Mucosa of stomach (tissue), 1 donor: Measurements from ENCODE around the gene SHMT2.

Experiments
- H3K27me3 ChIP-seq: one replicate; pipeline ENCODE4 v1.7.0; 2013; ENCODE audit warnings: mild to moderate bottlenecking, low read length; ENCODE audit not compliant: control insufficient read depth, insufficient read depth
- H3K36me3 ChIP-seq: one replicate; pipeline ENCODE4 v1.7.0; 2013; ENCODE audit warnings: low read length; ENCODE audit not compliant: control insufficient read depth, insufficient read depth
- H3K4me1 ChIP-seq: one replicate; pipeline ENCODE4 v1.7.0; 2013; ENCODE audit warnings: mild to moderate bottlenecking, low read length; ENCODE audit not compliant: control insufficient read depth, insufficient read depth
- H3K4me3 ChIP-seq: one replicate; pipeline ENCODE4 v1.7.0; 2013; ENCODE audit warnings: low read length
- H3K9ac ChIP-seq: one replicate; pipeline ENCODE4 v1.7.0; 2013; ENCODE audit warnings: mild to moderate bottlenecking, low read length, moderate library complexity
- H3K9me3 ChIP-seq: one replicate; pipeline ENCODE4 v1.7.0; 2013; ENCODE audit warnings: mild to moderate bottlenecking, low read length, moderate library complexity; ENCODE audit not compliant: control insufficient read depth
- donor health status: Pancreatic carcinoma.

The SHMT2 gene

DNA sequence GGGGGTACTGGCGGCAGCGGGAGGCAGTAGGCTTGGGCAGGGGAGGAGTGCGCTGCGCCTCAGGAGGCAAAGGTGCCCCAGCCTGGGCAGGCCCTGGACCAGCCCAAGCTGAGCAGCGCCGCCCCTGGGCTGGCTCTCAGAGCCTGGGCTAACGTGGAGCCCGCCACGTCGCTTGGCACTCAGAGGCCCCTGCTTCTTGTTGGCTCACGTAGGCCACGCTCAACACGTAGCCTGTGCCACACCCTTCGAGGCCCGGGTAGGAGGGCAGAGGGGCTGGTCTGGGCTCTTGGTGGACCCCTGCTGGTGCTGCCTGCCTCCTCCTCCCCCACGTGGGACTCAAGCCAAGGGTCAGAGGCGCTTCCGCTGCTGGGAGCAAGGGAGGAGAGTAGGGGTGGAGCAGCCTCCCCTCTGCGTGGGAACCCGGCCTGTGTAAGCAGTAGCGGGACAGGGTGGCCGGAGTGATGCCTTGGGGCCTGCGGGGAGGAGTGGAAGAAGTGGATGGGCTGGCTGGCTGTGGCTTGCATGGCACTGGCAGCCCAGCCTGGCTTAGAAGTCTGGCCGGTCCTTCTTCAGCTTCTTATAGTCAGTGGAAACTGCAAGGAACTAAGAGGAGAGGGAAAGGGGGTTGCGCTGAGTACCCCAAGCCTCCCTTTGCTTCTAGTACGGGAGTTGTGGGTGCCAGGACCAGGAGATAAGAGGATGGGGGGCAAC is 5.7 kb downstream of the SHMT2 start:
- H3K4me3 ChIP-seq = no peak overlapping the region
- H3K36me3 ChIP-seq = peaks cover 6% of the 10 kb centered on the region
- H3K9me3 ChIP-seq = no peaks in the 10 kb centered on the region
- peaks cover 68% of the 10 kb centered on the region for H3K4me1 ChIP-seq
- H3K27me3 ChIP-seq = peaks cover 51% of the 10 kb centered on the region
- H3K9ac ChIP-seq = no peak overlapping the region

DNA sequence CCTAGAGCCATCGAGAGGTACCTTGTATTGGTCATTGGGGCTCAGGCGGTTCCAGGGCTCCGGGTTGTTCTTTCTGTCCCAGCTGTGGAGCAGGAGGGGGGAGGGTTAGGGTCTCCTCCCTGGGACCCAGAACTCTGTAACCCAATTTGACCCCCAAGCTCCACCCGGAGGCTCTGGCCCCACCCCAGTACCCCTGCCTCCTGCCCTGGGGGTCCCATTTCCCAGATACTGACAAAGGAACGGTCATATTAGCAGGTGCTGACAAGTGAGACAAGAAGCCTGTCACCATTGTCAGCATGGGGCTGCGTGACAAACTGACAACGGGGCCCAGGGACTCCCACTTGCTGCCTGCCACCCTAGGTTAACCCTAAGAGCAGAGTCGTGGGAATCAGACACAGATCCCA is 6.2 kb downstream of the SHMT2 start:
- Histone ChIP-seq H3K9ac (no peak overlapping the region), H3K36me3 (peaks cover 6% of the 10 kb centered on the region), H3K9me3 (no peaks in the 10 kb centered on the region), H3K27me3 (peaks cover 57% of the 10 kb centered on the region), H3K4me1 (peaks cover 68% of the 10 kb centered on the region), H3K4me3 (no peak overlapping the region)

GRCh38 chr12:57236201-57236924 is 6.9 kb downstream of the SHMT2 start:
- H3K27me3 ChIP-seq = peaks cover 63% of the 10 kb centered on the region
- peaks cover 68% of the 10 kb centered on the region for H3K4me1 ChIP-seq
- no peak overlapping the region for H3K4me3 ChIP-seq

GRCh38 chr12:57236925-57237595 is 7.5 kb downstream of the SHMT2 start:
- Histone ChIP-seq H3K4me1 (peaks cover 75% of the 10 kb centered on the region), H3K27me3 (peaks cover 70% of the 10 kb centered on the region), H3K4me3 (no peak overlapping the region), H3K9me3 (no peaks in the 10 kb centered on the region), H3K9ac (no peak overlapping the region), H3K36me3 (peaks cover 6% of the 10 kb centered on the region)

More at GRCh38 chr12:57236201-57236924, 6.9 kb downstream of the SHMT2 start:
- H3K9ac ChIP-seq = no peak overlapping the region
- H3K36me3 ChIP-seq = peaks cover 6% of the 10 kb centered on the region
- H3K9me3 ChIP-seq = no peaks in the 10 kb centered on the region

DNA sequence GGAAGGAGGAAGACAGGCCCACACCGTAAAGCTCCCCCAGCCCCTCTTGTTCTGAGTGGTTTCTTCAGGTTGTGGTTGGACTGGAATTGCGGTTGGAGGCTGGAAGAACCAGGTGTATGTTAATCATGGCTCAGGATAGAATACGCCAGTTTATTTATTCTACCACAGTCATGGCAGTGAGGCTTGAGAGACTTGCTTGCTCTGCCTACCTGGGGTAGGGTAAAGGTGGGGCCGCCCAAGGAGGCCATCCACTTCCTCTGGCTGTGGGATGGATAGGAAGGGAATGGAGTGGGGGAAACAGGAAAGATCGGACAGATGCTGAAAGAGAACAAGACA is 8.1 kb downstream of the SHMT2 start:
- peaks cover 80% of the 10 kb centered on the region for H3K4me1 ChIP-seq
- no peak overlapping the region for H3K4me3 ChIP-seq
- peaks cover 6% of the 10 kb centered on the region for H3K36me3 ChIP-seq
- peaks cover 75% of the 10 kb centered on the region for H3K27me3 ChIP-seq
- H3K9me3 ChIP-seq = no peaks in the 10 kb centered on the region
- no peak overlapping the region for H3K9ac ChIP-seq

GRCh38 chr12:57237932-57238853 is 8.7 kb downstream of the SHMT2 start:
- no peak overlapping the region for H3K4me3 ChIP-seq
- no peaks in the 10 kb centered on the region for H3K9me3 ChIP-seq
- peaks cover 6% of the 10 kb centered on the region for H3K36me3 ChIP-seq
- H3K4me1 ChIP-seq = peaks cover 86% of the 10 kb centered on the region
- no peak overlapping the region for H3K9ac ChIP-seq
- H3K27me3 ChIP-seq = peaks cover 82% of the 10 kb centered on the region

DNA sequence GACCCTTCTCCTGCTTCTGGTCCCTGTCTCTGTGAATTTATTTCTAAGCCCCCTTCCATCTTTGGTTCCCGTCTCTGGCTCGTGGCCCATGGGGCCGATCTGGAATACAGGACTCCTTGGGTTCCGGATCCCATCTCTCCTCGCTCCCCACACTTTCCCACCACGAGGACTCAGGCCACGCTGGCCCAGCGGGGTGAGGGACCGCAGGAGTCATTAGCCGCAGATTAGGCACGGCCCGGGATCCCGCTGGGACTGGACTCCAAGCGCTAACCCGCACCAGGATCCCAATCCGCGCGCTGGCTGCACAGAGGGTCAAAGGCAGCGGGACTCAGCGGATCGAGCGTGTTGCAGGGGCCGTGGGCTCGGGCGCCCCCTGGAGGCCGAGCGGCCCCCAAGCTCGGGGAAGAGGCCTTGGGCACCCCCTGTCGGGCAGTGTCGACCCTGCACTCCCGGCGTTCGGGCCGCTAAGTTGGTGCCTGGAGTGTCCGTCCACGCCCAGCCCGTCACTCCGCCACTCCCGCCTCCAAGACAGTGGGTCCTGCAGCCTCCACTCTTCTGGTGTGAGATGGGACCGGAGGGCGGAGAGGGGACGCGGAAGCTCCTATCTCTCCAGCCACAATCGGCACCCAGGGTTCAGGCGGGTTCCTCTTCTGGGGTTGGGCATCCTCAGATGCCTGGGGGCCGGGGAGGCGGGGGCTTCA is 9.5 kb downstream of the SHMT2 start:
- Histone ChIP-seq H3K36me3 (no peaks in the 10 kb centered on the region), H3K9ac (no peak overlapping the region), H3K27me3 (peaks cover 90% of the 10 kb centered on the region), H3K4me1 (peaks cover 94% of the 10 kb centered on the region), H3K9me3 (no peaks in the 10 kb centered on the region), H3K4me3 (no peak overlapping the region)

DNA sequence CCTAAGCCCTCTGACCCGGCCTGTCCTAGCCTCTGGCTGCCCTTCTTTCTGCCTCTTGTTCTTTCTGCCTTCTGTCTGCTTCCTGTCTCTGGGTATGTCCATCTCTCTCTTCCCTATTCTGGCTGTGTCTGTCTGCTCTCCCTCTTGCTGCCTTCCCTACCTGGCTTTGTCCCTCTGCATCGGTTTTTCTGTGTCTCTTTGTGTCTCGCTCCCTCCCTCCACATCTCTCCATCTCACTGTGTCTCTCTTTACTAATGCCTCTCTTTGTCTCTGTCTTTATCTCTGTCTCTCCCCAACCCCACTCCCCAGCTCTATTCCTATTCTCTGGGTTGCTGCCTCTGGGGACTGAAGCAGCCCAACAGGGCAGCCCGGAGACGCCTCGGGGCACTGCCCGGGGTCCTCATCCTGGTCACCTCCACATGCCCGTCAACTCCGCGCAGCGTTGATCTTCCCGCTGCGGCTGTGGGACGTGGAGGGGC is 10.1 kb downstream of the SHMT2 start:
- no peaks in the 10 kb centered on the region for H3K36me3 ChIP-seq
- H3K9me3 ChIP-seq = no peaks in the 10 kb centered on the region
- H3K9ac ChIP-seq = no peak overlapping the region
- no peak overlapping the region for H3K4me3 ChIP-seq
- peaks cover 96% of the 10 kb centered on the region for H3K27me3 ChIP-seq
- peaks cover 90% of the 10 kb centered on the region for H3K4me1 ChIP-seq

GRCh38 chr12:57240066-57240921 is 10.8 kb downstream of the SHMT2 start:
- H3K9me3 ChIP-seq = no peaks in the 10 kb centered on the region
- H3K36me3 ChIP-seq = no peaks in the 10 kb centered on the region
- peak overlapping the region; percentile 15 for H3K9ac ChIP-seq
- peaks cover 83% of the 10 kb centered on the region for H3K4me1 ChIP-seq
- H3K4me3 ChIP-seq = peak overlapping the region; percentile 22
- peaks cover 94% of the 10 kb centered on the region for H3K27me3 ChIP-seq

- Histone ChIP-seq H3K36me3 (no peaks in the 10 kb centered on the region), H3K27me3 (peaks cover 87% of the 10 kb centered on the region), H3K9me3 (no peaks in the 10 kb centered on the region), H3K9ac (no peak overlapping the region), H3K4me1 (peaks cover 77% of the 10 kb centered on the region), H3K4me3 (no peak overlapping the region)
Observed at GRCh38 chr12:57240926-57241401, 11.5 kb downstream of the SHMT2 start.
